HepG2 (cell line): ENCODE results near the gene KRTAP5-4. TPM values are rescaled to one million over a fixed set of nuclear protein-coding genes. Genes with fewer than 3 reads are reported as not detected.

Source experiments
- ELF1 ChIP-seq: sonication (generic); formaldehyde crosslinking; IDR thresholded peaks from 2 replicates; pipeline ENCODE4 v1.4.0; 2020; ENCODE audit warnings: missing genetic modification reagents
- ELF3 ChIP-seq: IDR thresholded peaks from 2 replicates; pipeline ENCODE4 v1.6.1; 2016; ENCODE audit warnings: missing genetic modification reagents, missing compliant biosample characterization
- FIP1L1 ChIP-seq: fragments of 200-400 bp; formaldehyde crosslinking; IDR thresholded peaks from 2 replicates; pipeline ENCODE4 v1.6.1; 2018; ENCODE audit warnings: low read depth, mild to moderate bottlenecking, low read length, moderate library complexity, borderline replicate concordance; ENCODE audit not compliant: insufficient read depth
- FOXO1 ChIP-seq: sonication (generic); formaldehyde crosslinking; IDR thresholded peaks from 2 replicates; pipeline ENCODE4 v1.4.0; 2020; ENCODE audit warnings: missing genetic modification reagents
- ISL2 ChIP-seq: sonication (generic); formaldehyde crosslinking; IDR thresholded peaks from 2 replicates; pipeline ENCODE4 v1.5.0; 2020; ENCODE audit warnings: missing genetic modification reagents
- KLF13 ChIP-seq: sonication (generic); formaldehyde crosslinking; IDR thresholded peaks from 2 replicates; pipeline ENCODE4 v1.4.0; 2020; ENCODE audit warnings: mild to moderate bottlenecking, missing genetic modification reagents
- MATR3 ChIP-seq: sonication (generic); formaldehyde crosslinking; IDR thresholded peaks from 2 replicates; pipeline ENCODE4 v1.4.0; 2020; ENCODE audit warnings: missing genetic modification reagents
- MEIS2 ChIP-seq: sonication (generic); formaldehyde crosslinking; IDR thresholded peaks from 2 replicates; pipeline ENCODE4 v1.9.0; 2021; ENCODE audit warnings: mild to moderate bottlenecking, missing genetic modification reagents
- MTF2 ChIP-seq: sonication (generic); formaldehyde crosslinking; IDR thresholded peaks from 2 replicates; pipeline ENCODE4 v1.5.0; 2020; ENCODE audit warnings: missing genetic modification reagents, borderline replicate concordance
- NFE2L2 ChIP-seq: fragments of 150-350 bp; IDR thresholded peaks from 2 replicates; pipeline ENCODE4 v1.6.1; 2014; ENCODE audit warnings: low read length
- NONO ChIP-seq, 2 experiments: fragments of 450-650 bp in 1 of 2; sonication (generic) in 1 of 2; formaldehyde crosslinking in 1 of 2; IDR thresholded peaks in 1 of 2; conservative IDR thresholded peaks in 1 of 2; 2 replicates each; pipeline versions ENCODE4 v1.6.1 to v1.8.0; 2017 to 2022; ENCODE audit warnings: mild to moderate bottlenecking in 1 of 2, missing genetic modification reagents in 1 of 2, moderate library complexity in 1 of 2
- SMC3 ChIP-seq: IDR thresholded peaks from 2 replicates; pipeline ENCODE4 v1.6.1; 2011; ENCODE audit warnings: low read length, improper control_type of control experiment
- SP5 ChIP-seq: IDR thresholded peaks from 2 replicates; pipeline ENCODE4 v1.6.1; 2016; ENCODE audit warnings: low read depth, borderline replicate concordance
- THAP11 ChIP-seq: IDR thresholded peaks from 2 replicates; pipeline ENCODE4 v1.6.1; 2016; ENCODE audit warnings: missing biosample characterization, missing genetic modification reagents
- TOE1 ChIP-seq: sonication (generic); formaldehyde crosslinking; IDR thresholded peaks from 2 replicates; pipeline ENCODE4 v1.4.0; 2020; ENCODE audit warnings: mild to moderate bottlenecking, missing genetic modification reagents
- TRIM24 ChIP-seq: sonication (generic); formaldehyde crosslinking; IDR thresholded peaks from 2 replicates; pipeline ENCODE4 v1.8.0; 2022; ENCODE audit warnings: mild to moderate bottlenecking, missing genetic modification reagents
- YY1 ChIP-seq: IDR thresholded peaks from 2 replicates; pipeline ENCODE4 v1.6.1; 2011; ENCODE audit warnings: low read length, low read depth, moderate library complexity, mild to moderate bottlenecking; ENCODE audit not compliant: insufficient read depth, insufficient replicate concordance
- ZBTB1 ChIP-seq: sonication (generic); formaldehyde crosslinking; IDR thresholded peaks from 2 replicates; pipeline ENCODE4 v1.4.0; 2020; ENCODE audit warnings: missing genetic modification reagents, borderline replicate concordance
- ZFP36 ChIP-seq: fragments of 150-350 bp; IDR thresholded peaks from 2 replicates; pipeline ENCODE4 v1.6.1; 2018; ENCODE audit warnings: borderline replicate concordance, low read length, low read depth; ENCODE audit not compliant: partially characterized antibody
- ZFP37 ChIP-seq: sonication (generic); formaldehyde crosslinking; IDR thresholded peaks from 2 replicates; pipeline ENCODE4 v1.4.0; 2020; ENCODE audit warnings: missing genetic modification reagents, borderline replicate concordance
- ZNF367 ChIP-seq: sonication (generic); formaldehyde crosslinking; IDR thresholded peaks from 2 replicates; pipeline ENCODE4 v1.4.0; 2020; ENCODE audit warnings: missing genetic modification reagents, borderline replicate concordance
- ZNF773 ChIP-seq: sonication (generic); formaldehyde crosslinking; IDR thresholded peaks from 2 replicates; pipeline ENCODE4 v1.4.0; 2020; ENCODE audit warnings: missing genetic modification reagents, borderline replicate concordance
- ZNF776 ChIP-seq: sonication (generic); formaldehyde crosslinking; IDR thresholded peaks from 2 replicates; pipeline ENCODE4 v1.4.0; 2020; ENCODE audit warnings: mild to moderate bottlenecking, missing genetic modification reagents
- ZNF878 ChIP-seq: sonication (generic); formaldehyde crosslinking; IDR thresholded peaks from 2 replicates; pipeline ENCODE4 v1.8.1; 2023; ENCODE audit warnings: mild to moderate bottlenecking, missing genetic modification reagents, moderate library complexity
- polyA plus RNA-seq, 8 experiments: library from polyadenylated mRNA; depleted of rRNA in 3 of 8; stranded (reverse) in 7 of 8; unstranded in 1 of 8; fragments of >200 nt; fragmentation: Illumina TruSeq in 4 of 8; extraction: Trizol in 4 of 8; gene quantifications; 2 replicates each; pipeline versions ENCODE4 v1.2.1 to v1.2.3, GENCODE V29; 2011 to 2016; ENCODE audit warnings: low read depth in 4 of 8, missing spikeins in 1 of 8, mixed read lengths in 1 of 8; ENCODE audit not compliant: insufficient read depth in 1 of 8
- total RNA-seq, 5 experiments: library from RNA; depleted of rRNA; stranded (reverse); fragments of >200 nt; fragmentation: Illumina TruSeq; extraction: Trizol; gene quantifications; 2 replicates each; pipeline ENCODE4 v1.2.3, GENCODE V29; 2016; ENCODE audit warnings: low read depth in 1 of 5
- TF ChIP-seq, protein P1 (sequence below): sonication (generic); formaldehyde crosslinking; IDR thresholded peaks from 2 replicates; pipeline ENCODE4 v1.5.0; 2020; ENCODE audit warnings: missing genetic modification reagents
- TF ChIP-seq, protein P2 (sequence below): sonication (generic); formaldehyde crosslinking; IDR thresholded peaks from 2 replicates; pipeline ENCODE4 v1.4.0; 2020; ENCODE audit warnings: missing genetic modification reagents
- TF ChIP-seq, protein P3 (sequence below): sonication (generic); formaldehyde crosslinking; IDR thresholded peaks from 2 replicates; pipeline ENCODE4 v1.9.0; 2021; ENCODE audit warnings: missing genetic modification reagents, mild to moderate bottlenecking, borderline replicate concordance

The KRTAP5-4 gene
- total and polyA plus RNA-seq, 2 of the 13 experiments (the other 11 are each of a cell fraction or from before 2014, with no cell fraction given) = not detected

DNA sequence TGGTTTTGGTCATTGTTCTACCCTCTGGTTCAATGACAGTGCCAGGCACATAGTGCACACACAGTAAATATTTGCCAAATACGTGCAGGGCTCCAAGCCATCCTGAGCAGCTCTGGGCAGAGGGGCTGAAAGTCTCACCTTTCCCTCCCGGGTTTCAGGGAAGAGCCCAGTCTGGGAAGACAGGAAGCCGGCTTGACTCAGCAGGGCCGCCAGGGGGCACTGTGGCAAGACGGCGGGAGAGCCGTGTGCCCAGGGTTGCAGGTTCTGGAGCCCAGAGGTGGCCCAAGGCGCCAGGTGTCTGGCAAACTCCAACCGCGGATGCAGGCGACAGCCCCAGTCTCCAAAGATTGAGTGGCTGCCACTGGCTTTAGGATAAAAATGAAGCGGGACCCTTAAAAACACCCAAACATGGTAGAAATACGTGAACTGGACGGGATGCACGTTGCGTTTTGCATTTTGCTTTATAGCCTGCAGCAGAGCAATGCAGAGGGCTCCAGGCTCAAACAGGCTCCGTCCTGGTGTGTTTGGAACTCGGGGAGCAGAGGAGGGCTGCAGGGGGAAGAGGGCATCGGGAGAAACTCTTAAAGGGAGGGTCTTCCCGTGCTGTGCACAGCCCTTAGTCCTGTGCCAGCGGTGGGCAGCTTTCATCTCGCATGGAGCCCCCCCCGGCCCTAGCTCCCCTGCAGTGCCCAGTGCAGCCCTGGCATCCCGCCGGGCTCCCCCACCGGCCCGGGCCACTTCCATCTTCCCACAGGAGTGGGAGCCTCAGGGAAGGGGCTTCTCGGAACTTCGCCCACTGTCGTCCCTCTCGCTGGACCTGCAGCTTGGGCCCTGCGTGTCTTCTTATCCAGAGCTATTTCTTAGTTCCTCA, 18.4 kb upstream of the KRTAP5-4 start (continued):
- no peak for TF ChIP-seq FOXO1
- no peak for TF ChIP-seq YY1
- TF ChIP-seq ZNF776 = no peak
- TF ChIP-seq, protein P1, sequence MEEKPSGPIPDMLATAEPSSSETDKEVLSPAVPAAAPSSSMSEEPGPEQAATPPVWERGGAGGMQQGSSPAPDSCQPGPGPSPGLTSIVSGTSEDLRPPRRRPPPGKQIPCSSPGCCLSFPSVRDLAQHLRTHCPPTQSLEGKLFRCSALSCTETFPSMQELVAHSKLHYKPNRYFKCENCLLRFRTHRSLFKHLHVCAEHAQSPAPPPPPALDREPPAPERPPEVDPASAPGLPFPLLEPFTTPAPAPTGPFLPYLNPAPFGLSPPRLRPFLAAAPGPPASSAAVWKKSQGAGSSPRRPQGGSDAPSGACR (CRISPR knock-in tag) = no peak
- TF ChIP-seq, protein P2, sequence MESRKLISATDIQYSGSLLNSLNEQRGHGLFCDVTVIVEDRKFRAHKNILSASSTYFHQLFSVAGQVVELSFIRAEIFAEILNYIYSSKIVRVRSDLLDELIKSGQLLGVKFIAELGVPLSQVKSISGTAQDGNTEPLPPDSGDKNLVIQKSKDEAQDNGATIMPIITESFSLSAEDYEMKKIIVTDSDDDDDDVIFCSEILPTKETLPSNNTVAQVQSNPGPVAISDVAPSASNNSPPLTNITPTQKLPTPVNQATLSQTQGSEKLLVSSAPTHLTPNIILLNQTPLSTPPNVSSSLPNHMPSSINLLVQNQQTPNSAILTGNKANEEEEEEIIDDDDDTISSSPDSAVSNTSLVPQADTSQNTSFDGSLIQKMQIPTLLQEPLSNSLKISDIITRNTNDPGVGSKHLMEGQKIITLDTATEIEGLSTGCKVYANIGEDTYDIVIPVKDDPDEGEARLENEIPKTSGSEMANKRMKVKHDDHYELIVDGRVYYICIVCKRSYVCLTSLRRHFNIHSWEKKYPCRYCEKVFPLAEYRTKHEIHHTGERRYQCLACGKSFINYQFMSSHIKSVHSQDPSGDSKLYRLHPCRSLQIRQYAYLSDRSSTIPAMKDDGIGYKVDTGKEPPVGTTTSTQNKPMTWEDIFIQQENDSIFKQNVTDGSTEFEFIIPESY (CRISPR knock-in tag) = no peak
- no peak for TF ChIP-seq ZFP37
- no peak for TF ChIP-seq ZNF878 (CRISPR knock-in tag)
- TF ChIP-seq, protein P3, sequence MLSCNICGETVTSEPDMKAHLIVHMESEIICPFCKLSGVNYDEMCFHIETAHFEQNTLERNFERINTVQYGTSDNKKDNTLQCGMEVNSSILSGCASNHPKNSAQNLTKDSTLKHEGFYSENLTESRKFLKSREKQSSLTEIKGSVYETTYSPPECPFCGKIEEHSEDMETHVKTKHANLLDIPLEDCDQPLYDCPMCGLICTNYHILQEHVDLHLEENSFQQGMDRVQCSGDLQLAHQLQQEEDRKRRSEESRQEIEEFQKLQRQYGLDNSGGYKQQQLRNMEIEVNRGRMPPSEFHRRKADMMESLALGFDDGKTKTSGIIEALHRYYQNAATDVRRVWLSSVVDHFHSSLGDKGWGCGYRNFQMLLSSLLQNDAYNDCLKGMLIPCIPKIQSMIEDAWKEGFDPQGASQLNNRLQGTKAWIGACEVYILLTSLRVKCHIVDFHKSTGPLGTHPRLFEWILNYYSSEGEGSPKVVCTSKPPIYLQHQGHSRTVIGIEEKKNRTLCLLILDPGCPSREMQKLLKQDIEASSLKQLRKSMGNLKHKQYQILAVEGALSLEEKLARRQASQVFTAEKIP (CRISPR knock-in tag) = no peak
- TF ChIP-seq ZFP36 = no peak
- peak; percentile 57 for TF ChIP-seq ELF1 (CRISPR knock-in tag)
- TF ChIP-seq NONO (IDR thresholded peaks at IDR 0.05) = no peak
- no peak for TF ChIP-seq NONO (CRISPR knock-in tag; conservative IDR thresholded peaks at IDR 0.05)
- no peak for TF ChIP-seq FIP1L1
- no peak for TF ChIP-seq SP5 (CRISPR knock-in tag)
- TF ChIP-seq TRIM24 (CRISPR knock-in tag) = no peak
- no peak for TF ChIP-seq NFE2L2
- TF ChIP-seq THAP11 (CRISPR knock-in tag) = no peak
- TF ChIP-seq ISL2 (CRISPR knock-in tag) = no peak
- TF ChIP-seq SMC3 = peak; percentile 24; the same call in 1 of the 2 replicates
- TF ChIP-seq ZNF367 (CRISPR knock-in tag) = no peak
- no peak for TF ChIP-seq TOE1 (CRISPR knock-in tag)
- no peak for TF ChIP-seq ZNF773
- no peak for TF ChIP-seq ZBTB1 (CRISPR knock-in tag)
- TF ChIP-seq ELF3 (CRISPR knock-in tag) = peak; percentile 25; the same call in 1 of the 2 replicates
- 0 out of 2 replicates have a peak, but pooled peaks have one; percentile 42 for TF ChIP-seq MEIS2 (CRISPR knock-in tag)
- TF ChIP-seq MATR3 (CRISPR knock-in tag) = no peak
- no peak for TF ChIP-seq KLF13 (CRISPR knock-in tag)
- TF ChIP-seq MTF2 = peak; percentile 39; the same call in 1 of the 2 replicates
